Hepatocyte (in vitro differentiated cells): ENCODE measurements around the gene DDTL.
"Not testable (repeated sequence)": the region's sequence is repeated elsewhere in the genome, so short reads cannot be mapped to it uniquely, and the experiment has no call there.

Experiments
- EZH2 ChIP-seq: fragments of 200-600 bp; sonication (generic); IDR thresholded peaks from 2 replicates; pipeline ENCODE4 v1.6.1; 2016; ENCODE audit warnings: antibody characterized with exemption, mild to moderate bottlenecking, borderline replicate concordance
- TF ChIP-seq, protein P1 (sequence below): fragments of 200-600 bp; sonication (generic); IDR thresholded peaks from 2 replicates; pipeline ENCODE4 v1.5.1; 2016; ENCODE audit warnings: antibody characterized with exemption, mild to moderate bottlenecking; ENCODE audit not compliant: poor library complexity

DNA sequence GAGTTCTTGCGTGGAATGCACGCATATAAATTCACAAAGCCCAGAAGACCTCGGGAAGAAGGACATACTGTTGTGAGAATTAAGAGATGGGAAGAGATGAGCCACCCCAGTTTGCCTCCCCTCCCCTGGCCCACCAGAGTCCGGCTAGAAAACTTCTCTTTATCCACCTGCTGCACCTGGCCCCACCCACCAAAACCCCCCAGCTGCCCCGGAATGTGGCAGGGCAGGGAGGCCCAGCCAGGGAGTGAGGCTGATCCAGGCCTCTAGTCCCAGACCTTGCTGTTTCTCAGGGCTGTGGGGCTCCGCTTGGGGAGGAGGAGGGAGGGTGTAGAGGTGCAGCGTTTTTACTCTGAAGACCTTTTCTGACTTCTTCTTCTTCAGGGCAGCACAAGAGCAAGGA is 13.9 kb downstream of the DDTL start:
- TF ChIP-seq, protein P1, sequence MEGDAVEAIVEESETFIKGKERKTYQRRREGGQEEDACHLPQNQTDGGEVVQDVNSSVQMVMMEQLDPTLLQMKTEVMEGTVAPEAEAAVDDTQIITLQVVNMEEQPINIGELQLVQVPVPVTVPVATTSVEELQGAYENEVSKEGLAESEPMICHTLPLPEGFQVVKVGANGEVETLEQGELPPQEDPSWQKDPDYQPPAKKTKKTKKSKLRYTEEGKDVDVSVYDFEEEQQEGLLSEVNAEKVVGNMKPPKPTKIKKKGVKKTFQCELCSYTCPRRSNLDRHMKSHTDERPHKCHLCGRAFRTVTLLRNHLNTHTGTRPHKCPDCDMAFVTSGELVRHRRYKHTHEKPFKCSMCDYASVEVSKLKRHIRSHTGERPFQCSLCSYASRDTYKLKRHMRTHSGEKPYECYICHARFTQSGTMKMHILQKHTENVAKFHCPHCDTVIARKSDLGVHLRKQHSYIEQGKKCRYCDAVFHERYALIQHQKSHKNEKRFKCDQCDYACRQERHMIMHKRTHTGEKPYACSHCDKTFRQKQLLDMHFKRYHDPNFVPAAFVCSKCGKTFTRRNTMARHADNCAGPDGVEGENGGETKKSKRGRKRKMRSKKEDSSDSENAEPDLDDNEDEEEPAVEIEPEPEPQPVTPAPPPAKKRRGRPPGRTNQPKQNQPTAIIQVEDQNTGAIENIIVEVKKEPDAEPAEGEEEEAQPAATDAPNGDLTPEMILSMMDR, result not testable (repeated sequence)
- not testable (repeated sequence) for TF ChIP-seq EZH2
